HG02642 (cell line): ENCODE results near the gene METTL8.

Experiments used
- ATAC-seq: cut with Tn5 transposase; IDR thresholded peaks from one replicate; pipeline ENCODE4 v1.9.1; 2021; ENCODE audit warnings: mild to moderate bottlenecking; ENCODE audit not compliant: unreplicated experiment, poor library complexity

METTL8 gene

DNA sequence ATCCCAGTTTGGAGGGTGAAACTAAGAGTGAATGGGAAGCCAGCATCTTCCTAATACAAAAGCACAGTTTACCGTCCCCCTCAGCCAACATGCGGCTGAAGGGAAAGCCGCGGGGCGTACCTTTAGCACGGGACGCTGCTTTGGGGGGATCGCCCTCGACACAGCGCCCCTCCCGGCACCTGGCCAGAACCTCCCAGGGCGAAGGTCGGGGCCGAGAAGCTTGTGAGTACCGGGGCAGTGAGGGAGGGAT, at the start of gene METTL8:
METTL8 (minus strand) TSS at position 228 of the 250 bp plus-strand sequence. CDS start 41,805 bp downstream, outside the sequence.
- no peak for ATAC-seq

GRCh38 chr2:171482877-171483276, 49.1 kb upstream of the METTL8 start:
- no peak for ATAC-seq

DNA sequence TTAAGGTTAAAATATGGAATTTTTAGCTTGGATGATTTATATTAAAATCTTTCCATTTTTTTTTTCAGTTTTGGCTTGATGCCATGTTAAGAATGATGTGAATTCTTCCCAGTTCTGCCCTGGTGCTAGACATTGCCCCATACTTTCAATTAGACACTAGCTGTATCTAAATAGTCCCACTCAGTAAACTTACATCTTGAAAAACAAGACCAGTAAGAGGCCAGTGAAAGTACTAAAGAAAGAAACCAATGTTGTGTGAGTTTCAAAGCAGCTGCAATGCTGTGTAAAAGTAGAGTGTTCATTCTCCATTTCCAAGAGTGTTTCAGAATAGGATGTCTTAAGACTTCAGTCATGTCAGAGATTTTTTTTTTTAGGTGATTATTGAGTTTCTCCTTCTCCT, 48.5 kb upstream of the METTL8 start:
- no peak for ATAC-seq

- no peak for ATAC-seq
These were observed 47.1 kb upstream of the METTL8 start for GRCh38 chr2:171480908-171481307.

- ATAC-seq: peak; percentile 51
These were observed 45.5 kb upstream of the METTL8 start for GRCh38 chr2:171479154-171479814.

- ATAC-seq: no peak
These were observed 44.6 kb upstream of the METTL8 start for GRCh38 chr2:171478345-171478744.

DNA sequence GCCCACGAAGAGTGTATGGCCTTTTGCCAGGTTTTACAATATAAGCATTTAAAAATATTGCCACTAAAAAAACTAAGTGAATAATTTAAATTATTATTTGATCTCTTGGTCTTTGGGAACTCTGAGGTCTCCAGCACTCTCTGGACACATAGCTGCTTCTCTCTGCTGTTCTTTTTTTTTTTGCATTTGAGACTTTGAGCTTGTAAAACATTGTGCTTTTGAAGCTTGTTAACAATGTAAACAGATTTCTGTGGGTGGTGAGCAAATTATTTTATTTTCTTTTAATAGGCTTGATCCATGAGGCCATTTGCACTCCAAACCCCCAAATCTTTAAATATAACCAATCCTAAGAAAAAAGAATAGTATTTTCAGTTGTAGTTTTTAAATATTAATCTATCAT, 42.2 kb upstream of the METTL8 start:
- ATAC-seq: no peak

DNA sequence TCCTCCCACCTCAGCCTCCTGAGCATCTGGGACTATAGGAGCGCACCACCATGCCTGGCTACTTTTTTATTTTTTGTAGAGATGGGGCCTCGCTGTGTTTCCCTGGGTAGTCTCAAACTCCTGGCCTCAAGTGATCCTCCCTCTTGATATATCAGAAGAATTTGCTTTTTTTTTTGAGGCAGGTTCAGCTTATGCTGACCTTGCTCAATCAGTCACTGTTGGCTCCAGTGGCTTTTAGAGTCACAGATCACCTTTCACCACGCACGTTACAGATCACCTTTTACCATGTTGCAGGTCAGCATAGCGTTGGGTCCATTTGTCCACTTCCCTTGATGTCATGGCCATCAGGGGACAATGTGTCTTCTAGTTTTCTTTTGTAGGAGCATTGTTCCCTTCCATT, 36.3 kb upstream of the METTL8 start:
- no peak for ATAC-seq

GRCh38 chr2:171469176-171469575, 35.4 kb upstream of the METTL8 start:
- ATAC-seq: no peak

DNA sequence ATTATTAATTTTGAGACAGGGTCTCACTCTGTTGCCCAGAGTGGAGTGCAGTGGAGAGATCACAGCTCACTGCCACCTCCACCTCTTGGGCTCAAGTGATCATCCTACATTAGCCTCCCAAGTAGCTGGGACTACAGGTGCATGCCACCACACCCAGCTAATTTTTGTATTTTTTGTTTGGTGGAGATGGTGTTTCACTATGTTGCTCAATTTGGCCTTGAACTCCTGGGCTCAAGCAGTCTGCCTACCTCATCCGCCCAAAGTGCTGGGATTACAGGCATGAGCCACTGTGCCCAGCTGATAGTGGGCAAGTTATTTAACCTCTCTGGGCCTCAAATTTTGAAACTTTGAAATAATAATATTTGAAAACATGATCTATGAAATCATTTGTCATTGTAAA, 26.7 kb upstream of the METTL8 start:
- ATAC-seq: no peak

DNA sequence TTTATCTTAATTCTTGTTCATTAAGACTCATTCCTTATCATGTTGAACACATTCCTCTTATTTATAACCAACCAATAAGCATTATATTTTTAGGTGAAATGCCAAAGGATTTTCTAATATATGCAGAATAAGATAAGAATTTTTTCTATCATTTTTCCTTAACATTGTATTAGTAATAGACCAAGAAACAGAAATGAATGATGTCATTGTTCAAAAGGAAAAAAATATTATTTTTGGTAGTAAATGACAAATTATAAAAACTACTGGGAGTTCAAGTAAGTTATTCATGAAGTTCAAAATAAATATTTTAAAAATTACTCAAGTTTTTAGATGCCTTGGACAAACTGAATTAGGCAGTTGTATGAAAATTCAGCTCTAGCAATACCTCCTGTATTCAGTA, 25.7 kb upstream of the METTL8 start:
- no peak for ATAC-seq

GRCh38 chr2:171452773-171453172, 19.0 kb upstream of the METTL8 start:
- no peak for ATAC-seq

DNA sequence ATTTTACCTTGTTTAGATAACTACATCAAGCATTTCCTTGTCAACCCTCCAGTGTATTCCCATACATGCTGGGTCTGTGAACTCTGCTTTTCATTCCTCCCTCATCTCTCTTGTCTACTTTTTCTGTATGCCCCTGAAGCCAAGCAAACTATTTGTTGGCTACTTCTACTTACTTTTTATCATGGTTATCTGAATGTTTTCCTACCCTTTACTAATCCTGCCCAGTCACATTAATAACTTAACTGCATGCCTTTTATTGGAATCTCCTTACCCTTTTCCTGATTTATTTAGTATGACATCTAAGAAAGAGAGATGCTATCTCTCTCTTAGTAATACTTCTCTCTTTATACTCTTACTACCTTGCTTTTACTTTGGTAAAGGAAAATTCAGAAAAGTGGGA, 17.3 kb upstream of the METTL8 start:
- no peak for ATAC-seq

- ATAC-seq: no peak
These were observed 13.9 kb upstream of the METTL8 start for GRCh38 chr2:171447675-171448074.

- ATAC-seq: no peak
These were observed 7.7 kb upstream of the METTL8 start for GRCh38 chr2:171441470-171441869.

- ATAC-seq: no peak
These were observed 2.5 kb upstream of the METTL8 start for GRCh38 chr2:171436307-171436706.

DNA sequence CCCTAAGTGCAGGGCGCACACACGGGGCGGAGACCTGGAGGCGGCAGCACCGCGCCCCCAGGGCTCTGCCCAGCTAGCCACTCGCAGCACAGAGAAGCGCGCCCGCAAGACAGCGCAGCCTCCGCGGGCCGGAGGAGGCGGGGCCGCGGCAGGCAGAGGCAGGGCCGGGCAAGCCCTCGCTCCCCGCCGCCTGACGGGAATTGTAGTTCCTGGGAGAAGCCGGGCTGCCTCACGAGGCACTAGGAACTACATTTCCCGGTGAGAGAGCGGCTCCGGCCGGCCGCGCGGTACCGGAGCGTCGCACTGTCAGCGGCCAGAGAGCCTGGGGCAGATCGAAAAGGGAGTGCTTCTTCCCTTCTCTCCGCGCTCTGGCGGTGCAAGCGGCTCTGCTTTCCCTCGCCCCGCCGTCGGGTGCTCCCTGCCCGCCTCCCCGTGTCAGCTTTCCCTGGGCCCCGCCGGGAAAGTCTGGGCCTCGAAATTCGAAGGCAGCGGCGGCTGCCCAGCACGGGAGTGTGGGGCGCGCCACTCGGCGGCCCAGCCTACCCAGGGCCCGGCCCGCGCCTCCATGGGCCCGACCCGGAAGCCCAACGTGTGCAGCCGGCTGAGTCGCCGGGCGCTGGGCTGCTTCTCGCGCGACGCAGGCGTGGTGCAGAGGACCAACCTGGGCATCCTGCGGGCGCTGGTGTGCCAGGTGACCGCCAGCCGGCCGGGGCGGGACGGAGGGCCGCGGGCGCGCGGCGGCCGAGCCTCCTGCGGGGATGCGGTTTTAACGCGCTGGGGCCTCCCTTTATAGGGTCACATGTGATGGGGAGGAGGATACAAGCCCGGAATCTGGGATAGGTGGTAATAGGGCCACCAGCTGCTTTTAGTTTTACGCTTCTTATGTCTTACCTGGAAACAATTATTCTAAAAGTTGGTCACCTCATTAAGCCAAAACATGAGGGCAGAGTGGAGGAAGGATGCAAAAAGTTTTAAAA, 511 bp upstream of the METTL8 start, which contains the start of gene DCAF17:
DCAF17 (plus strand) TSS at position 214 of the 977 bp plus-strand sequence; CDS start at position 566, 352 bp downstream.
- ATAC-seq: peak; percentile 89

- ATAC-seq: no peak
These were observed 624 bp downstream of the METTL8 start for GRCh38 chr2:171432969-171433762.

- ATAC-seq: no peak
These were observed 1.4 kb downstream of the METTL8 start for GRCh38 chr2:171432206-171432968.

DNA sequence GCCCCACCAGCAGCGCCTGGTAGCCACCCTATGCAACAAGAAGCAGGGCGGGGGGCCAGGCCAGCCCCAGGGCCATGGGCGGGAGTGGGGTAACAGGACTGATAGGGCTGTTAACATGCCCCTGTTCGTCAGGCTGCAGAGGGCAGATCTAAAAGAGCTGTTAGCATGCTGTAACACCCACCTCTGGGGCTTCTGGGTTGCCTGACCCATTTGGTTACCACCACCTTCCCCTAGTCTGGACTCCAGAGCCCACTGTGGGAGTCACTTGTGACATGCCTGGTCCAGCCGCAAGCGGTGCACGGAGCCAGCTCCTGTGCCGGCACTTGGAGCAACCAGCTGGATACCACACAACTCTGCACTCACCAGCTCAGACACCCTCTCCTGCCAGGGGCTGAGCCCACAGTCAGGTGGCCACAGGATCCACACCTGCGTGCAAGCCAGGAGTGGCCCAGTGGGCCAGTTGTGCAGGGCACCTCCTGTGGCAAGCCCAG, 2.1 kb downstream of the METTL8 start:
- no peak for ATAC-seq
